HG02870 (cell line): ENCODE measurements around the gene KLF16.

Experiments used
- ATAC-seq: cut with Tn5 transposase; IDR thresholded peaks from one replicate; pipeline ENCODE4 v1.9.1; 2021; ENCODE audit warnings: mild to moderate bottlenecking, moderate library complexity; ENCODE audit not compliant: unreplicated experiment

Gene KLF16

DNA sequence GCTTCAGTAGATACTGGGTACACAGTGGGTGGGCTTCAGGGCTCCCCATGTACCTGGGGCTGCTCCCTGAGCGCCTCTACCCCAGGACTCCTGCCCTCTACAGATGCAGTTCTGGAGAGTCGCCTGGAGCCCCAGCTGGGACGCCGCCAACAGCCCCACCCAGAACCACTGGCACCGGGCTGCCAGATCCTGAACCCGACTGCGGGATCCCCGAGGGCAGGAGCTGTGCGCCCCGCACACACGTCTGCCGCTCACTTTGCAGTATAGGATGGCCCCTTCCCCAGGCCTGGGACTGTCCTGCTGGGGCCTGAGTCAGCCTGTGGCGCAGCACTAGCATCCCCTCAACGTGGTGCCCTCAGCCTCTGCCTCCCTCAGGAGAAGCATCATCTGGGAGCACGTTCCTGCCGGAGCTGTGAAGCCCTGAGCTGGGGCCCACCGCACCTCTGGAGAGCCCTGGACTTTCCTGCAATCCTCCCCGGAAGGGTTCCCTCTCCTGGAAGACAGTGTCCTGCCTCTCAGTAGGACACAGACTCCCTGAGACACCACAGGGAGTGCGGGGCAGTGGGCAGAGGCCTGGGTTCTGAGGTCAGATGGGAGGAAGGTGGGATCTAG lies 18.8 kb downstream of the KLF16 start:
- no peak for ATAC-seq

DNA sequence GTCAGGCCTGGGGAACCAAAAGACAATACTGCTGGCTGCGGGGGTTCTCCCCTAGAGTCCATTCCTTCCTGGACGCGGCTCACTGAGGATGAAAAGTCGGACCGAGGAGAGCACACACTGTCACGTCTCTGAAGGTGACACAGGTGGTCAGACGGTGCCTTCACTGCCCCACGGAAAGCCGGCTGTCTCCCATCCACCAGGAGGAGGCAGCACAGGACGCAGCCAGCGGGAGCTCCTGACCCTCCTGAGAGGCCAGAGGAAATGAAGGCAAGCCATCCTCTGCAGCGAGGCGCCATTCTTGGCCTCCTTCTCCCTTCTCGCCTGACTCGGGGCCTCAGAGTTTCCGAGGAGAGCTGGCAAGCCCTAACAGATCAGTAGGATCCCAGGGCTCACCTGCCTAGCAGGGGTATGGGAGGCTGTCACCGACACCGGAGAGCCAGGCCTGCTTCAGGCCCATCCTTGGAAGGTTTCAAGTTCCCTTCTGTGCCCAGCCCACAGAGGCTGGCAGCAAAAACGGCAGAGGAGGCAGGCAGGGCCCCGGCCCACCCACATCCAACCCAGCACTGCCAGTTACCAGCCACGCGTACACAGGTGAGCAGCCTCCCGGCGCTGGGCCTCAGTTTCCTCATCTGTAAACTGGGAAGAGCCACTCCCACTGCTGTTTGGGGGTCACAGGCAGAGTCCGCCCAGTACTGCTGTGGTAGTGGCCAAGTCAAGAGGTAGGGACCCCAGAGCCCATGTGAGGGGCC lies 19.6 kb downstream of the KLF16 start:
- ATAC-seq = no peak

DNA sequence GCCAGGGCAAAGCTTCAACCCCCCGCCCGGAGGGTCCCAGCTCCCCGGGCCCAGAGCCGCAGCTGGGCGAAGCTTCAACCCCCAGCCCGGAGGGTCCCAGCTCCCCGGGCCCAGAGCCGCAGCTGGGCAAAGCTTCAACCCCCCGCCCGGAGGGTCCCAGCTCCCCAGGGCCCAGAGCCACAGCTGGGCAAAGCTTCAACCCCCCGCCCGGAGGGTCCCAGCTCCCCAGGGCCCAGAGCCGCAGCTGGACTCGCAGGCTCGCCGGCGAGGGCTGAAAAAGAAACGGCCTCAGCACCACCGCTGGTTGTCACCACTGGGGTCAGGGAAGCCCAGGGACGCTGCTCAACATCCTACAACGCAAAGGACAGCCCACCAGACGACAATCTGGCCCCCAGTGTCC lies 20.3 kb downstream of the KLF16 start:
- ATAC-seq = no peak

DNA sequence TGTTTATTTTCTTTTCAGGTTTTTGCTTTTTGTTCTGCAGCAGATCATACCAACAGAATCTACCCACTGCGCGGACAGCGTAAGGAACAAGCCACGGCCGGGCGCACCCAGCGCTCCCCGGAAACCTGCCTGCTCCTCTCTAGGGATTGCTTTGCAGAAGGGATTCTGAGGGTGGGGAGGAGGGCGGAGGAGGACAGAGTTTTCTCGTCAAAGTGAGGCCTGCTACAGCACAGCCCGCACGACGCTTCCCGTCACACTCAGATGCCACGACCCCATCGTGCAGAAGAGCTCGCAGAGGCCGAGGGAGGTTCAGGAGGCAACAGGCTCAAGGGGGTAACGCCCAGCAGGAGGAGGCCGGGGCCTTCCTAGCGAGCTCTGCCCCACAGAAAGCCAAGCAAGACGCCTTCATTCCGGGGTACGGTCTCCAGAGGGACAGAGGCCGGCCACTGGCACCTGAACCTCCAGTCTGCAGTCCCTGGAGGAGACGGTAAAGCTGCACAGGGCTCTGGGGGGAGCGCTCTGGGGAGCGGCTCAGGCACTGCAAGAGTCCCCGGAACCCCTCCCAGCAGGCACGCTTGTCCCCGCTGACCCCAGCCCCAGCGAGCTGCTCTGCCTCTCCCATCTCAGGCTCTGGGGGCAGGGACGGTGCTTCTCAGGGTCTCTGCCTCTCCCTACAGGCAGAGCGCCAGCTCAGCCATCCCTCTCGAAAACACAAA lies 22.0 kb downstream of the KLF16 start:
- no peak for ATAC-seq

DNA sequence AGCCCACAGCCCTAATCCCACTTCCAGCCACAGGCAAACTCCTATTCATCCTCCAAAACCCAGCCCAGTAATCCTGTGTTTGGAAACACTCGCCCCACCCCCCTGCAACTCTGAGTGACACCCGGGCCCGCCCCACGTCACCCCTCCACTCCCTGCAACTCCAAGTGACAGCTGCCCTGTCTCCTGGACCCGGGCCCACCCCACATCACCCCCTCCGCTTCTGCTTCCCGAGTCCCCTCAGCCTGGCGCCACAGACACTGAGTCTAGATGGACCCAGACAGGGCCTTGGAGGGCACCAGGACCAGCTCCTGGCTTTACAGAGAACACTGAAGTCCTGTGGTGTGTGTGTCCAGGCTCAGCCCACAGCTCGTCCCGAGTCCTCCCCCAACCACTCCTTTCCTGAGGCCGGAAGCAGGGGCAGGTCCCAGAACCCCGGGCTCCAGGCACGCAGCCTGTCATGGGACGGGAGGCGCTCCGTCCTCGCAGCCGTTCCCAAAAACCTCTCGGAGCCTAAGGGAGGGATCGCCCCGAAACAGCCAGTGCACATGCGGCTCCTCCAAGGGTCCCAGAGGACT lies 22.8 kb downstream of the KLF16 start:
- no peak for ATAC-seq

DNA sequence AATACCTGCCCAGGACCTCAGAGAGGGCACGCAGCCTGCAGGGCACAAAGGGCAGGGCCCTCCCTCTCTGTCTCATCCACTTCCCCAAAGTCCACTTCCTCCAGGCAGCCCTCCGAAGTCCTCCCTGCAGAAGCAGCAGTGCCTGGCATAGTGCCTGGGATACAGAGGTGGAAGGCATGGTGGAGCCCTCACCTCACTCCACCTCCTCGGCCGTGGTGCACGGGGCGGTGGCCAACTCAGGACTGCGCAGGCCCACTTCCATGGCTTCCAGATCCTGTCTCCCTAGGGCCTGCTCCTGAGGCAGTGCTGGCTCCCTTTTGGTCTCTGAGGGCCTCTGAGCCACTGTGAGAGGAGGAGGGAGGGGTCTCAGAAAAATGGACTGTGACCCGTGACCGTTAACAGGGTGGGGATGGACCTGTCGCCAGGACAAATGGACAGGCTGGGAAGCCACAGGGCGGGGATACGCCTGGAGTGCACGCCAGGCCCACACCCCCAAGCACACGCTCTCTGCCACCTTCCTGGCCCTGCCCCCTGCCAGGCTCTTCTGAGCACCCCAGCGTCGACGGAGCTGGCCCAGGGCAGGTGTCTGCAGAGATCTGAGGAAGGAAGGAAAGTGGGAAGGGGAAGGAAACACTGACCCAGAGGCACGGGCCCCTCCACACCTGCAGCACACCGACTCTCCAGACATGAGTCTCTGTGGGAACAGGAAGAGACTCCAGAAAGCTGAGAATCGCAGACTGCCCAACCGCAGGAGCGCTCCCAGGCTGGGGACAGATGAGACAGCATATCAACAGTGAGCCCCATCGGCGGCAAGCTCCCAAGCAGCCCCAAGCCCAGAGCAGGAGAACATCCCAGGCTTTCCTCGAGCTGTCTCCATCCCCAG lies 23.5 kb downstream of the KLF16 start:
- ATAC-seq = no peak

DNA sequence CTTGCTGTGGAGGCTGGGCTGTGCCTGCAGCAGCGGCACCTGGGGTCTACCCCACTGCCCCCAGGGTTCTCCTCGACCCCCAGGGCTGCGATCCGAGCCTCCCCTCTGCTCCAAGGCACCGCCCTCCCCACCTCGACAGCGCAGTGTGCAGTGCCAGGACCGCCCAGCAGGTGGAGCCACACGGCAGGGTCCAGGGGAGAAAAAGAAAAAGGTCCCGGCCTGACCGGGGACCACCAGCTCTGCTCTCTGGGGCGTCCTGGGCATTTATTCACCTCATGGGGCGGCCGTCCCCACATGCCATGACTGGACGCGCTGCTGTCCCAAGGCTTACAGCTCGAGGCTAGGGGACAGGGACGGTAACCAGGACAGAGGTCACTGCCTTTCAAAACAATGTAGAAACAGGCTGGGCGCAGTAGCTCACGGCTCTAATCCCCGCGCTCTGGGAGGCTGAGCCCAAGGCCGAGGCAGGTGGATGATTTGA lies 25.7 kb downstream of the KLF16 start:
- no peak for ATAC-seq

DNA sequence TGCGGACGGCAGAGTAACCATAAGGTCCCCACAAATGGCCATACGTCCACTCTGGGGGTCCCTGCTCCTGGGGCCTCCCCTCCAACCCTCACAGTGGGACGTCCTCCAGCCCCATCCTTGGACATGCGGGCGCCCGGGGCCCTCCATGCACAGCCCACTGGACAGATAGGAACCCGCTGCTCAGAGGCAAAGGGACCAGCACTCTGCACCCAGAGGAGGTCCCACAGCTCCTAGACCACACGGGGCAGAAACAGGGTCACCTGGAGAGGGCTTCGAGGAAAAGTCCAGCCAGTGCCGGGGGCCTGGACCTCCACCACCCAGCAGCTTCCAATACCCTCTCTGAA lies 26.2 kb downstream of the KLF16 start:
- ATAC-seq = no peak

DNA sequence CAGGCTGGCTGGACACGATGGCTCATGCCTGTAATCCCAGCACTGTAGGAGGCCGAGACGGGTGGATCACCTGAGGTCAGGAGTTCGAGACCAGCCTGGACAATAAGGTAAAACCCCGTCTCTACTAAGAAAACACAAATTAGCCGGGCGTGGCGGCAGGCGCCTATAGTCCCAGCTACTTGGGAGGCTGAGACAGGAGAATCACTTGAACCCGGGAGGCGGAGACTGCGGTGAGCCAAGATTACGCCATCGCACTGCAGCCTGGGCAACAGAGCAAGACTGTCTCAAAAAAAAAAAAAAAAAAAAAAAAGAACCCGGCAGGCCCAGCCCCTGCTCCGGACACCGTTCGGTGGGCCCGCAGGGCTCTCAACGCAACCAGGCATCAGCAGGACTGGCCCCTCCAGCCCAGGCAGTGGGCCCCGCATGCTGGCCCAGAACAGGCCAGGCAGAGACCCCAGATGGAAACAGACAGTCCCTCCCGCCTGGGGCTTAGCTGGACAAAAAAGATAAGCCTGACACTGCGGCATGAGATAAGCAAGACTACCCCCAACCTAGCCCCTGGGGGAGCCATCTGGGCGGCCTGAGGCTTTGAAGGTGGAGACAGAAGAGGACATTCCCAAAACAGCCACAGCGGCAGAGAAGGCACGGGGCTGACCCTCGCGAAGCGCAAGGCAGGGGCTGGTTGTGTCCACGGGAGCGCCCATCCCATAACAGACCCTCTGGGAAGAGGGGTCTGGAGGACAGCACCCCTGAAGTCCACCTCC lies 26.7 kb downstream of the KLF16 start:
- no peak for ATAC-seq

DNA sequence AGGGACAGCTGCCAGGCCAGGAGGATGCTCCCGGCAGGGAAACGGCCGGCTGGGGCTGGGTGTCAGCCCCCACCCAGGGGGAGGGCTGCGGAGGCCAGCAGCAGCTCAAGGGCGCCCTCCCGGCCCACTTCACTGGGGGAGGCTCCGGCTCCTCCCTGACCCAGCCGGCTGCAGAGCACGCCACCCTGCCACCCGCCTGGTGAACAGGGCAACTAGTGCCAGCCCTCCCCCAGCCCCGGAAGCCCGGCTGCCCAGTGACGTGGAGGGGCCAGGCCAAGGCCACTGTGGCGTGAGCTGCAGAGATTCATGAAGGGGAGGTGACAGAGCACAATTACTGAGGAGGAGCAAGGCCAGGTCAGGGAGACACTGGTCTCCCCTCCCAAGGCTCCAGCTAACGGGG lies 29.8 kb downstream of the KLF16 start:
- no peak for ATAC-seq

DNA sequence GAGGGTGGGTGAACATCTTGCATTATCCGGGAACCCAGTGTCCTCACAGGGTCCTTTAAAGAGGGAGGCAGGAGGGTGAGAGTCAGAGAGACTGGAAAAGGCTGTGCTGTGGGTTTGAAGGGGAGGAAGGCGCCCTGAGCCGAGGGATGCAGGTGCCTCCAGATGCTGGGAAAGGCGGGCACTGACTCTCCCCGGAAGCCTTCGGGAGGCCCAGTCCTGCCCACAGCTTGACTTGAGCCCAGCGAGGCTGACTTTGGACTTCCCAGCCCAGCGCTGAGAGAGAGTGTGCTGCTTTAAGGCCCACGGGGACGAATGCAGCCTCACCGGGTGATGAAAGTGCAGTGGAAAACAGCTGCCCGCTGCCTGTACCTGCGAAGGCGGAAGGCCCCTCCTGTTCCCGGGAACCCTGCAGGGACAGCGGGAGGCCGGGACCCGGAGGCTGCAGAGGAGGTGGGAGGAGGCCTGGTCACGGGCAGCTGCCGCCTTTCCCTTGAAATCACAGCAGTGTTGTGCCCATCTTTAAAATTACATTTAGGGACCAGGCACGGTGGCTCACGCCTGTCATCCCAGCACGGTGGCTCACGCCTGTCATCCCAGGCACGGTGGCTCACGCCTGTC lies 31.2 kb downstream of the KLF16 start:
- ATAC-seq = no peak

DNA sequence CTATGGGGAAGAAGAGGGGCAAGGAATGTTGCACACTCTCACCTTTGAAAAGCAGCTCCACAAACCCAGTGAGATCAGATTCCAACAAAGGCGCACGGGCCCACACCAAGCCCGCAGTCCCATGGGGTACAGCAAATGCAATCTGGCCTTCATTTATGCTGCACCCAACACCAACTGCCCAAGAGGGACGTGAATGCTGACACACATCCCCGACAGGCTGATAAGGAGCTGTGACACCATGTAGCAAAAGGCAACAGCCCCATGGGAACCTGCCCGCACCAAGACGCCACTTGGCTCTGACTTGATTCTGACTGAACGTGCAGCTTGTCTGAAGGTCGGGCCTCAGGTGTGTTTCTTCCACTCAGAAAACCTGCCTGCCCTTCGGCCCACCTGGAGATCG lies 32.4 kb downstream of the KLF16 start:
- ATAC-seq = no peak

DNA sequence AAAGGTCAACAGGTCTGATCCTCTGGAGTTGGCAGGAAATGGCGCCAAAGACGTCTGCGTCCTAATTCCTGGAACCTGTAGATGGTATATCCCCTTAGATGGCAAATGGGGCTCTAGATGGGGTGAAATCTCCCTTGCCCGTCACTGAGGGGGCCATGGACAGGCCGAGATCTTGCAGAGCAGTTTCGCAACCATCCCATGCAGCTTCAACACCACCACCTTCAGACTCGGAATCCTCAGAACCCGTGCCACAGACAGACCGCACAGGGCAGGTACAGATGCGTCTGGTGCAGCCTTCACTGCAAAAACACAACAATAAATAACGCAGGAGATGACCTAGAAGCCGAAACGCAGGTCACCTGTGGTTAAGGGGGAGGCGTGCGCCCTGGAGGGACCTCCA lies 32.8 kb downstream of the KLF16 start:
- ATAC-seq = no peak

DNA sequence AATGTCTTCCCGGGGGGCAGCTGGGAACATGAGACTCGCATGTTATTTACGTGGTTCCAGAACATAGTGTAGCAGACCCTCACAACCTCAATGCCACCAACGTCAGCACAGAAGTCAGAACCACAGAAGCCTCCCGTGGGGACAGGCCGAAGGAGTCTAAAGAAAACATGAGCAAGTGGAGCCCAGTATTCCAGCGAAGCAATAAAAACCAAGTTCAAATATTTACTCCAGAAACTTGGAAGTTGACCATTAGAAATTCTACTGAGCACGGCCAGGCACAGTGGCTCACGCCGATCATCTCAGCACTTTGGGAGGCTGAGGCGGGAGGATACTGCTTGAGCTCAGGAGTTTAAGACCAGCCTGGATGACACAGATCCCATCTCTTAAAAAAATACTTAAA lies 33.4 kb downstream of the KLF16 start:
- no peak for ATAC-seq

DNA sequence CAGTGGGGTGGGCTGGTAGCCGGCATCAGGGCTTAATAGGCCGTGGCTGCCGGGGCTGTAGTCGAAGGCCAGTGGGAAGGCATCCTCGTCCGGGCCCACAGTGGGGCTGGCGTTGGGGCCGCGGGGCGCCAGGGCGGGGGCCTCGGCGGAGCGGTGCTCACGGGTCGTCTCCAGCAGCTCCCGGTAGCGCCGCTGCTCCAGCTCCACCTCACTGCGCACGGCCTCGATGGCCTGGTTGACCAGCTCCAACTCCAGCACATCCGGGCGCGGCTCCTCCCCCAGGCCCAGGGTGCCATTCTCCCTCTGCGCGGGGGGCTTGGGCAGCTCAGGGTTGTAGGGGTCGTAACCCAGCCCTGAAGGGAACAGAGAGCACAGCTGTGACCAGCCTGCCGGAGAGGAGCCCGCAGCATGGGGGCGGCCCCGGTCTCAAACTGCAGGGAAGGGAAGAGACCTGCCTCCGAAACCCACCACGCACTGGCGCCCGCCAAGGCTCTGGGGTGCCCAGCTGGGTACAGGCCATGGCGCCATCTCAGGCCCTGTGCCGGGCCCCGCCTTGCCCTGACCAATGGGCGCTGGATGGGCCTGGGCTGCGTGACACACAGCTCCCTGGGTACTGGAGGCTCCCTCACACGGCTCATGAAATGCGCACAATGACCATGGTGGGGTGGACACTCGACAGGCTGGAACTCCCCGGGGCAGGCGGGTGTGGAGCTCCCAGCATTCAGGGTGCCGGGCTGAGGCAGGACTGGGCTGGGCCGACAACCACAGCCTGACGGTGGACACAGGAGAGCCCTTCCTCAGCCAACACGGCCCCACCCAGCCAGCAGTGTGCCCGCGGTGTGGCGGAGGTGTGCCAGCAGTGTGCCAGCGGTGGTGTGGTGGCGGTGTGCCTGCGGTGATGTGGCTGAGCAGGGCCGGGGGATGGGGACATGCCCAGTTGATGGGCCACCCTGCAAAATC lies 34.8 kb downstream of the KLF16 start:
- no peak for ATAC-seq

DNA sequence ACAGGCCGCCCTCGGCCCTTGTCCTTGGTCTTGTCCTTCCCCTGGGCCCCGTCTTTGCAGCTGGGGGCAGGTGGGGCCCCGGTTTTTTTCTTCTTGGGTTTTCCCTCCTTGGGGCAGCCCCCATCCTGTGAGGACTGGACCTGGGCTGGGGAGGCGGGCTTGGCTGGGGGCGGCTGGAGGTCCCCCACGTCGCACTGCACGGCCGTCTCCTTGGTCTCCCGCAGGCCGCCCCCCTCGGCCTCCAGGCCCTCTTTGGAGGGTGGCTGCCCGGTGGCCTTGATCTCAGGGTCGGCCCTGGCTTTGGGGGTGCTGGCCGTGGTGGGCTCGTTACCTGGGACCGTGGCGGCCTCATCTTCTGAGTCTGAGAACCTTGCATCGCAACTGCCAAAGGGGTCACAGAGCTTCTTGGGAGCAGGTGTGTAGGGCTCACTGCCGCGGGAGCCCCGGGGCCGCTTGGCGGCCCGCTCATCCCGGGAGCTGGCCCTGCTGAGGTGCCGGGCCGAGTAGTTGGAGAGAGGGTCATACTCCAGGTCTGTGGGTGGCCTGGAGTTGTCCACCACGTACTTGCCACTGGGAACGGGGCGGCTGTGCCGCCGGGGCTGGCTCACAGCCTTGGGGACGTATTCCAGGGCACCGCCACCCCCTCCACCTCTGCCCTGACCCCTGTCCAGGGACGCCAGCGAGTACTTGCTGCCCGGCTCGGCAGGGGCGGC lies 35.7 kb downstream of the KLF16 start:
- ATAC-seq = no peak

DNA sequence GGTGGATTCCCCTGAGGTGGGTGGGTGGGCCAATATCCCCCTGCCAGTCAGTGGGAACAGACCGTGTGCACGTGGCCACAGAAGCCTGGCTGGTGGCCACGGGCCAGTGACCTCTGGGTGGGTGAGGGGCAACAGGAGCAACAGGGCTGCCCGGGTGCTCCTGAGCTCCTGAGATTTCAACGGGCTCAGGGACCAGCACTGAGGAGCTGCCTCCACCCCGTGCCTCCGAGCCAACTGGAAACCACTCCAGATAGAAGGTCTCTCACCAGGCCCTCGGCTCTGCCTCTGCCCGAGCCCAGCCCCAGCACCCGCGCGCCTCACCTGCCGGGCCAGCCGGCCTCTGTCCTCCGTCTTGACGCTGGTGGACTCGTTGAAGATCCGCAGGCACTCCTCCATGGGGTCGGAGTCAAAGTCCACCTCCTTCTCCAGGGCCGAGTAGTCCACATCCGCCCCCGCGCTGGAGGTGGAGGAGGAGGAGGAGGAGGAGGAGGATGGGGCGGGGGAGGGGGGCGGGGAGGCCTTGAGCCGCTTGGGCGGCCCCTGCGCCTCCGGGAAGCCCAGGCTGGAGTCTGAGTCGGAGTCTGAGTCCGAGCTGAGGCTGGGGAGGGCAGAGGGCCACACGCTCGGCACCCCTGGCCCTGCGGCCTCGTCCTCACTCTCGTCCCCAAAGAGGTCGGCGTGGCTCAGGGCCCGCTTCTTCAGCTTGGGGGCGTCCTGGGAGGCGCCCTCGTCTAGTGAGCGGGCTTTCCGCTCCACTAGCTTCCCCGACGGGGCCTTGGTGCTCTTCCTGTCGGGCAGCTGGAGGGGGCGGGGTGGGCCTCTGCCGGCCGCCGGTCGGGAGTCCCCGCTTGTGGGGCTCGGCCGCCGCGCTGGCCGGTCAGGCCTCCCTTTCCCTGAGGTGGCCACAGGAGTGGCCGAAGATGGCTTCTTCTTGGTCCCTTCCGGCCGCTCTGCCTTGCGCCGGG lies 36.5 kb downstream of the KLF16 start:
- no peak for ATAC-seq
